A172 (cell line): ENCODE results near the gene PEX14. TPM values are rescaled to one million over a fixed set of nuclear protein-coding genes. Genes with fewer than 3 reads are reported as not detected.
A peak's percentile ranks its signal among the peaks of the same experiment; 100 is the strongest.

ENCODE experiments used
- DNase-seq: peaks from one replicate; pipeline ENCODE4 v3.0.0-alpha.2; 2015; ENCODE audit warnings: low spot score
- total RNA-seq: library from RNA; depleted of rRNA; stranded (reverse); fragments of >200 nt; shearing (Covaris generic); gene quantifications from 2 replicates; pipeline ENCODE4 v1.2.3, GENCODE V29; 2014

Gene PEX14
- total RNA-seq, 1 experiment from 2014 or later, result 5.9 TPM

- DNase-seq, result no peak
Measured at GRCh38 chr1:10592373-10592772, 117.6 kb downstream of the PEX14 start.

- no peak for DNase-seq
Measured at GRCh38 chr1:10593750-10594149, 119.0 kb downstream of the PEX14 start.

GRCh38 chr1:10594595-10595223 lies 120.0 kb downstream of the PEX14 start:
- no peak for DNase-seq

- no peak for DNase-seq
Measured at GRCh38 chr1:10596780-10597179, 122.0 kb downstream of the PEX14 start.

- no peak for DNase-seq
Measured at GRCh38 chr1:10597492-10598388, 123.0 kb downstream of the PEX14 start.

GRCh38 chr1:10598389-10598702 lies 123.6 kb downstream of the PEX14 start:
- peak; percentile 20 for DNase-seq

- peak; percentile 47 for DNase-seq
Measured at GRCh38 chr1:10599194-10599861, 124.6 kb downstream of the PEX14 start.

GRCh38 chr1:10601342-10602070 lies 126.8 kb downstream of the PEX14 start:
- DNase-seq, result no peak

- no peak for DNase-seq
Measured at GRCh38 chr1:10602936-10603335, 128.2 kb downstream of the PEX14 start.

GRCh38 chr1:10604966-10605365 lies 130.2 kb downstream of the PEX14 start:
- no peak for DNase-seq

GRCh38 chr1:10606064-10606463 lies 131.3 kb downstream of the PEX14 start:
- DNase-seq, result no peak

- no peak for DNase-seq
Measured at GRCh38 chr1:10607228-10607627, 132.5 kb downstream of the PEX14 start.

GRCh38 chr1:10608690-10609089 lies 133.9 kb downstream of the PEX14 start:
- no peak for DNase-seq

GRCh38 chr1:10610901-10611600 lies 136.3 kb downstream of the PEX14 start:
- DNase-seq, result no peak

- no peak for DNase-seq
Measured at GRCh38 chr1:10612436-10613160, 137.8 kb downstream of the PEX14 start.

GRCh38 chr1:10613340-10613739 lies 138.6 kb downstream of the PEX14 start:
- no peak for DNase-seq

GRCh38 chr1:10613861-10614260 lies 139.1 kb downstream of the PEX14 start:
- no peak for DNase-seq

GRCh38 chr1:10614377-10615225 lies 139.9 kb downstream of the PEX14 start:
- DNase-seq, result no peak

GRCh38 chr1:10615332-10615731 lies 140.6 kb downstream of the PEX14 start:
- no peak for DNase-seq
